Stimulated activated naive B cell treated with anti-CD40 and anti-IgM and Interleukin-4, amounts not matched to agents 10 μg/mL and 1 μg/mL and 100 μg/mL, for 72 hours (primary cell): ENCODE results near the gene METAP2.

Experiments
- ATAC-seq, 2 donors: fragments of 150-1000 bp; cut with Tn5 transposase; replicated peaks; 2 replicates each; pipeline ENCODE4 v1.10.0; 2021; ENCODE audit warnings: moderate library complexity in 1 of 2
- DNase-seq: peaks from one replicate; pipeline ENCODE4 v3.0.0; 2021
- H3K27ac Mint-ChIP-seq: one replicate; pipeline ENCODE4 v1.8.0; 2022; ENCODE audit warnings: mild to moderate bottlenecking, mixed read lengths
- H3K27me3 Mint-ChIP-seq, 2 donors: one replicate each; pipeline ENCODE4 v1.8.0; 2022; ENCODE audit warnings: mixed read lengths in 2 of 2
- H3K36me3 Mint-ChIP-seq, 2 donors: one replicate each; pipeline ENCODE4 v1.8.0; 2022; ENCODE audit warnings: mixed read lengths in 2 of 2, mild to moderate bottlenecking in 1 of 2
- H3K4me1 Mint-ChIP-seq, 2 donors: one replicate each; pipeline ENCODE4 v1.8.0; 2022; ENCODE audit warnings: mixed read lengths in 2 of 2, mild to moderate bottlenecking in 1 of 2
- H3K4me3 Mint-ChIP-seq, 2 donors: one replicate each; pipeline ENCODE4 v1.8.0; 2022; ENCODE audit warnings: mild to moderate bottlenecking in 2 of 2, mixed read lengths in 2 of 2, moderate library complexity in 1 of 2
- H3K9me3 Mint-ChIP-seq, 2 donors: one replicate each; pipeline ENCODE4 v1.8.0; 2022; ENCODE audit warnings: mixed read lengths in 2 of 2, mild to moderate bottlenecking in 1 of 2

Gene METAP2

DNA sequence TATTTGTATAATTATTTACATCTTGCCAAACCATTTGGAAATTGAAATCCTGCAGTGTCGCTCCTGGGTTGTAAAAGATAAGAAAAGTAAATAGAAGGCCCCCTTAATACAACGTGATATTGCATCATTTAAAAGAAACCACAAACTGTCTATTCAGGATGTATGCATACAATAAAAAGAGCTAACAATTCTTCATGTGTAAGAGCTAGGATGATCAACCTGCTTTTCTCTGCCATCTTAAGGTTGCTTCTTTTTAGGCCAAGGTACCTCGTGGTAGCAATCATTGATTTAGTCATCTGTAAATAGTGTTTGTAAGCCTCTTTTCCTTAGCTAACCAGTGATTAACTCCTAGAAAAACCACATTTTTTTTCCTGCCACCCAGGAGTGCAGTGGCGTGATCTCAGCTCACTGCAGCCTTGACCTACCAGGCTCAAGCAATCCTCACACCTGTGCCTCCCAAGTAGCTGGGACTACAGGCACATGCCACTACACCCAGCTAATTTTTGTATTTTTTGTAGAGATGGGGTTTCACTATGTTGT lies 80.7 kb downstream of the METAP2 start:
- Mint-ChIP-seq H3K4me3 (no peak overlapping the region), H3K27me3 (peaks cover 4 to 9% of the 10 kb centered on the region in 2 donors), H3K4me1 (peaks cover 6 to 12% of the 10 kb centered on the region in 2 donors), H3K27ac (no peak overlapping the region), H3K9me3 (peaks cover 0 to 1% of the 10 kb centered on the region in 2 donors), H3K36me3 (no peaks in the 10 kb centered on the region)
- ATAC-seq (no peak), DNase-seq (no peak)

DNA sequence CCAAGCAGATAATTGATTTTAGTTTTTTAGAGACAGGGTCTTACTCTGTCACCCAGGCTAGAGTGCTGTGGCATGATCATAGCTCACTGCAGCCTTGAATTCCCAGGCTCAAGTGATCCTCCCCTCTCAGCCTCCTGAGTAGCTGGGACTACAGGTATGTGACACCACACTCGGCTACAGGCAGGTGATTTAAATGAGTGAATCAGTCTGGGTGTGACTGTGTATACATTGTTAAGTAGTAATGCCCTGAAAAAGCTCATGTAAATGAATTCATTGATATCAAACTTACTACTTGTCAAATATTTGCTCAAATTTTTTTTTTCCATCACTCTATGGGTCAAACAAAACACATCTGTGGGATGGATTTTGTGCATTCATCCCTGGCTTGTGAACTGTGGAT lies 83.7 kb downstream of the METAP2 start:
- Mint-ChIP-seq H3K4me1 (peaks cover 2 to 7% of the 10 kb centered on the region in 2 donors), H3K27me3 (peaks cover 6 to 8% of the 10 kb centered on the region in 2 donors), H3K27ac (no peak overlapping the region), H3K9me3 (no peaks in the 10 kb centered on the region), H3K4me3 (no peak overlapping the region), H3K36me3 (no peaks in the 10 kb centered on the region)
- ATAC-seq: no peak
- DNase-seq: no peak
